ENCODE data around the gene FRAS1. TPM values are rescaled to one million over a fixed set of nuclear protein-coding genes. Genes with fewer than 3 reads are reported as not detected.
"Not testable (repeated sequence)": the region's sequence is repeated elsewhere in the genome, so short reads cannot be mapped to it uniquely, and the experiment has no call there.

Gene FRAS1
- polyA plus RNA-seq, 3 donors from 2014 or later = not detected

- Mint-ChIP-seq H3K27ac (no peak overlapping the region), H3K4me3 (no peak overlapping the region), H3K36me3 (no peaks in the 10 kb centered on the region), H3K27me3 (ENCODE audit: low read depth in 3 of 3) (peaks cover 2 to 11% (median 3%) of the 10 kb centered on the region in 3 donors), H3K4me1 (no peaks in the 10 kb centered on the region), H3K9me3 (peaks cover 0 to 3% (median 0%) of the 10 kb centered on the region in 6 donors)
- DNase-seq = no peak
These were observed 234.2 kb downstream of the FRAS1 start for GRCh38 chr4:78291277-78291676.

GRCh38 chr4:78292341-78292740 lies 235.2 kb downstream of the FRAS1 start:
- no peak for DNase-seq
- Mint-ChIP-seq H3K4me3 (no peak overlapping the region), H3K4me1 (no peaks in the 10 kb centered on the region), H3K9me3 (no peaks in the 10 kb centered on the region), H3K27me3 (ENCODE audit: low read depth in 3 of 3) (peaks cover 2 to 11% (median 2%) of the 10 kb centered on the region in 3 donors), H3K27ac (no peak overlapping the region), H3K36me3 (no peaks in the 10 kb centered on the region)

- Mint-ChIP-seq H3K27me3 (ENCODE audit: low read depth in 3 of 3) (peaks cover under 1 to 11% (median 2%) of the 10 kb centered on the region in 3 donors), H3K27ac (no peak overlapping the region), H3K36me3 (no peaks in the 10 kb centered on the region), H3K4me3 (no peak overlapping the region), H3K9me3 (no peaks in the 10 kb centered on the region), H3K4me1 (no peaks in the 10 kb centered on the region)
- DNase-seq = no peak
These were observed 235.7 kb downstream of the FRAS1 start for GRCh38 chr4:78292856-78293255.

GRCh38 chr4:78293348-78293747 lies 236.2 kb downstream of the FRAS1 start:
- DNase-seq = no peak
- Mint-ChIP-seq H3K27ac (no peak overlapping the region), H3K27me3 (ENCODE audit: low read depth in 3 of 3) (peaks cover 0 to 11% (median 2%) of the 10 kb centered on the region in 3 donors), H3K4me1 (no peaks in the 10 kb centered on the region), H3K36me3 (no peaks in the 10 kb centered on the region), H3K9me3 (no peaks in the 10 kb centered on the region), H3K4me3 (no peak overlapping the region)

GRCh38 chr4:78293821-78294301 lies 236.7 kb downstream of the FRAS1 start:
- Mint-ChIP-seq H3K4me3 (no peak overlapping the region), H3K4me1 (no peaks in the 10 kb centered on the region), H3K27me3 (ENCODE audit: low read depth in 3 of 3) (peaks cover 0 to 11% (median 2%) of the 10 kb centered on the region in 3 donors), H3K36me3 (no peaks in the 10 kb centered on the region), H3K9me3 (no peaks in the 10 kb centered on the region), H3K27ac (no peak overlapping the region)
- no peak for DNase-seq

- Mint-ChIP-seq H3K4me3 (no peak overlapping the region), H3K36me3 (no peaks in the 10 kb centered on the region), H3K4me1 (no peaks in the 10 kb centered on the region), H3K27me3 (ENCODE audit: low read depth in 3 of 3) (peaks cover 2 to 6% (median 5%) of the 10 kb centered on the region in 3 donors), H3K27ac (no peak overlapping the region), H3K9me3 (no peaks in the 10 kb centered on the region)
- DNase-seq = no peak
These were observed 239.1 kb downstream of the FRAS1 start for GRCh38 chr4:78296261-78296660.

- Mint-ChIP-seq H3K4me3 (no peak overlapping the region), H3K9me3 (no peaks in the 10 kb centered on the region), H3K27ac (no peak overlapping the region), H3K36me3 (no peaks in the 10 kb centered on the region), H3K27me3 (ENCODE audit: low read depth in 3 of 3) (peaks cover 2 to 5% (median 4%) of the 10 kb centered on the region in 3 donors), H3K4me1 (no peaks in the 10 kb centered on the region)
- DNase-seq = no peak
These were observed 240.1 kb downstream of the FRAS1 start for GRCh38 chr4:78297116-78297800.

GRCh38 chr4:78298618-78299017 lies 241.5 kb downstream of the FRAS1 start:
- H3K27me3 Mint-ChIP-seq (ENCODE audit: low read depth in 3 of 3) = peaks cover 2 to 5% (median 4%) of the 10 kb centered on the region in 3 donors
- no peaks in the 10 kb centered on the region for H3K36me3 Mint-ChIP-seq
- no peak for DNase-seq
- H3K9me3 Mint-ChIP-seq = no peaks in the 10 kb centered on the region
- no peak overlapping the region for H3K4me3 Mint-ChIP-seq
- no peak overlapping the region for H3K27ac Mint-ChIP-seq
- no peaks in the 10 kb centered on the region for H3K4me1 Mint-ChIP-seq

- H3K4me3 Mint-ChIP-seq = no peak overlapping the region
- no peak for DNase-seq
- no peak overlapping the region for H3K27ac Mint-ChIP-seq
- no peaks in the 10 kb centered on the region for H3K4me1 Mint-ChIP-seq
- H3K9me3 Mint-ChIP-seq = no peaks in the 10 kb centered on the region
- H3K36me3 Mint-ChIP-seq = no peaks in the 10 kb centered on the region
- peaks cover 0 to 5% (median 4%) of the 10 kb centered on the region in 3 donors for H3K27me3 Mint-ChIP-seq (ENCODE audit: low read depth in 3 of 3)
These were observed 242.4 kb downstream of the FRAS1 start for GRCh38 chr4:78299565-78299972.

GRCh38 chr4:78307263-78307662 lies 250.1 kb downstream of the FRAS1 start:
- H3K27me3 Mint-ChIP-seq (ENCODE audit: low read depth in 3 of 3); H3K36me3 Mint-ChIP-seq; H3K27ac Mint-ChIP-seq; DNase-seq; H3K4me3 Mint-ChIP-seq; H3K4me1 Mint-ChIP-seq; H3K9me3 Mint-ChIP-seq: not testable (repeated sequence)

- Mint-ChIP-seq H3K36me3 (no peaks in the 10 kb centered on the region), H3K4me3 (no peak overlapping the region), H3K27ac (no peak overlapping the region), H3K9me3 (peaks cover 0 to 3% (median 0%) of the 10 kb centered on the region in 6 donors), H3K4me1 (no peaks in the 10 kb centered on the region), H3K27me3 (ENCODE audit: low read depth in 3 of 3) (peaks cover 0 to 7% (median 2%) of the 10 kb centered on the region in 3 donors)
- no peak for DNase-seq
These were observed 251.4 kb downstream of the FRAS1 start for GRCh38 chr4:78308517-78308916.

GRCh38 chr4:78309352-78309751 lies 252.2 kb downstream of the FRAS1 start:
- H3K4me1 Mint-ChIP-seq = no peaks in the 10 kb centered on the region
- H3K4me3 Mint-ChIP-seq = no peak overlapping the region
- H3K27ac Mint-ChIP-seq = no peak overlapping the region
- H3K27me3 Mint-ChIP-seq (ENCODE audit: low read depth in 3 of 3) = peaks cover 0 to 7% (median 2%) of the 10 kb centered on the region in 3 donors
- H3K9me3 Mint-ChIP-seq = peaks cover 0 to 3% (median 0%) of the 10 kb centered on the region in 6 donors
- no peak for DNase-seq
- H3K36me3 Mint-ChIP-seq = no peaks in the 10 kb centered on the region

- peaks cover 0 to 3% (median 0%) of the 10 kb centered on the region in 6 donors for H3K9me3 Mint-ChIP-seq
- H3K27me3 Mint-ChIP-seq (ENCODE audit: low read depth in 3 of 3) = peaks cover 0 to 7% (median 2%) of the 10 kb centered on the region in 3 donors
- no peak overlapping the region for H3K4me3 Mint-ChIP-seq
- no peak for DNase-seq
- H3K36me3 Mint-ChIP-seq = no peaks in the 10 kb centered on the region
- H3K4me1 Mint-ChIP-seq = no peaks in the 10 kb centered on the region
- H3K27ac Mint-ChIP-seq = no peak overlapping the region
These were observed 253.1 kb downstream of the FRAS1 start for GRCh38 chr4:78310007-78310739.

- Mint-ChIP-seq H3K9me3 (peaks cover 0 to 3% (median 0%) of the 10 kb centered on the region in 6 donors), H3K4me3 (no peak overlapping the region), H3K4me1 (no peaks in the 10 kb centered on the region), H3K36me3 (no peaks in the 10 kb centered on the region), H3K27ac (no peak overlapping the region), H3K27me3 (ENCODE audit: low read depth in 3 of 3) (peaks cover 0 to 11% (median 4%) of the 10 kb centered on the region in 3 donors)
- no peak for DNase-seq
These were observed 253.6 kb downstream of the FRAS1 start for GRCh38 chr4:78310740-78311115.

Measured in immature natural killer cell (primary cell).